Measurements from ENCODE around the gene RALGPS2.
A peak's percentile ranks its signal among the peaks of the same experiment; 100 is the strongest.

The RALGPS2 gene

GRCh38 chr1:178692564-178693327 lies 32.3 kb upstream of the RALGPS2 start:
- 0 out of 2 replicates have a peak overlapping the region, but pooled peaks have one; percentile 14 for H3K27ac ChIP-seq
- no peak for DNase-seq
- H3K27me3 ChIP-seq (ENCODE audit: insufficient read depth, low read depth, severe bottlenecking): no peaks in the 10 kb centered on the region
- no peaks in the 10 kb centered on the region for H3K9me3 ChIP-seq (ENCODE audit: severe bottlenecking)
- no peak overlapping the region for H3K4me3 ChIP-seq (ENCODE audit: low read depth, low read length)
- no peaks in the 10 kb centered on the region for H3K36me3 ChIP-seq
- TF ChIP-seq, protein P1, sequence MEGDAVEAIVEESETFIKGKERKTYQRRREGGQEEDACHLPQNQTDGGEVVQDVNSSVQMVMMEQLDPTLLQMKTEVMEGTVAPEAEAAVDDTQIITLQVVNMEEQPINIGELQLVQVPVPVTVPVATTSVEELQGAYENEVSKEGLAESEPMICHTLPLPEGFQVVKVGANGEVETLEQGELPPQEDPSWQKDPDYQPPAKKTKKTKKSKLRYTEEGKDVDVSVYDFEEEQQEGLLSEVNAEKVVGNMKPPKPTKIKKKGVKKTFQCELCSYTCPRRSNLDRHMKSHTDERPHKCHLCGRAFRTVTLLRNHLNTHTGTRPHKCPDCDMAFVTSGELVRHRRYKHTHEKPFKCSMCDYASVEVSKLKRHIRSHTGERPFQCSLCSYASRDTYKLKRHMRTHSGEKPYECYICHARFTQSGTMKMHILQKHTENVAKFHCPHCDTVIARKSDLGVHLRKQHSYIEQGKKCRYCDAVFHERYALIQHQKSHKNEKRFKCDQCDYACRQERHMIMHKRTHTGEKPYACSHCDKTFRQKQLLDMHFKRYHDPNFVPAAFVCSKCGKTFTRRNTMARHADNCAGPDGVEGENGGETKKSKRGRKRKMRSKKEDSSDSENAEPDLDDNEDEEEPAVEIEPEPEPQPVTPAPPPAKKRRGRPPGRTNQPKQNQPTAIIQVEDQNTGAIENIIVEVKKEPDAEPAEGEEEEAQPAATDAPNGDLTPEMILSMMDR (IDR thresholded peaks at IDR 0.05; ENCODE audit: low read depth, low read length): no peak

- TF ChIP-seq, protein P1 (IDR thresholded peaks at IDR 0.05; ENCODE audit: low read depth, low read length): no peak
- Histone ChIP-seq H3K27ac (no peak overlapping the region), H3K4me3 (ENCODE audit: low read depth, low read length) (no peak overlapping the region), H3K27me3 (ENCODE audit: insufficient read depth, low read depth, severe bottlenecking) (no peaks in the 10 kb centered on the region), H3K9me3 (ENCODE audit: severe bottlenecking) (no peaks in the 10 kb centered on the region), H3K36me3 (no peaks in the 10 kb centered on the region)
- DNase-seq: no peak
Measured at GRCh38 chr1:178693366-178693765, 31.7 kb upstream of the RALGPS2 start.

- TF ChIP-seq, protein P1 (IDR thresholded peaks at IDR 0.05; ENCODE audit: low read depth, low read length): no peak
- H3K9me3 ChIP-seq (ENCODE audit: severe bottlenecking): no peaks in the 10 kb centered on the region
- H3K27ac ChIP-seq: no peak overlapping the region
- no peak for DNase-seq
- H3K4me3 ChIP-seq (ENCODE audit: low read depth, low read length): no peak overlapping the region
- no peaks in the 10 kb centered on the region for H3K36me3 ChIP-seq
- no peaks in the 10 kb centered on the region for H3K27me3 ChIP-seq (ENCODE audit: insufficient read depth, low read depth, severe bottlenecking)
Measured at GRCh38 chr1:178694923-178695525, 30.0 kb upstream of the RALGPS2 start.

DNA sequence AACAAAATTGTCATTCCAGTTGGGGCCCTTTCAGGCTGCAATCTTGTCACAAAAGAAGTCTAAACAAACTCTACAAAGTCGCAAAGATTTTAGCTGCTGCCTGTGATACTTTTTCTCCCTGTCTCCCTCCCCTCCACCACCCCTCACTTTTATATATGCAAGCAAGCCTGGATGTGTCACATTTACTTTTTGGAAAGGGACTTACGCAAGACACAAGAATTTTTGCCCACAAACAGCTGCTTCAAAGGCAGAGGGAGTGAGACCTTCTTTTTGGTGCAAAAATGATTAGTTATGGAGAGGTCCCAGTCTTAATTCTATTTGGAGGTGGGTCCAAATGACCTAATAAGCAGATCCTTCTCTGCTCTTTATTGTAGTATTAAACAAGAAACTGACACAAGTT lies 22.9 kb upstream of the RALGPS2 start:
- Histone ChIP-seq H3K36me3 (no peaks in the 10 kb centered on the region), H3K9me3 (ENCODE audit: severe bottlenecking) (no peaks in the 10 kb centered on the region), H3K27me3 (ENCODE audit: insufficient read depth, low read depth, severe bottlenecking) (no peaks in the 10 kb centered on the region), H3K27ac (no peak overlapping the region), H3K4me3 (ENCODE audit: low read depth, low read length) (no peak overlapping the region)
- DNase-seq: no peak
- TF ChIP-seq, protein P1 (IDR thresholded peaks at IDR 0.05; ENCODE audit: low read depth, low read length): no peak

- Histone ChIP-seq H3K4me3 (ENCODE audit: low read depth, low read length) (no peak overlapping the region), H3K27me3 (ENCODE audit: insufficient read depth, low read depth, severe bottlenecking) (no peaks in the 10 kb centered on the region), H3K36me3 (no peaks in the 10 kb centered on the region), H3K9me3 (ENCODE audit: severe bottlenecking) (no peaks in the 10 kb centered on the region), H3K27ac (no peak overlapping the region)
- no peak for DNase-seq
- TF ChIP-seq, protein P1 (IDR thresholded peaks at IDR 0.05; ENCODE audit: low read depth, low read length): no peak
Measured at GRCh38 chr1:178704833-178705232, 20.2 kb upstream of the RALGPS2 start.

All from WERI-Rb-1 (cell line).